DMS 273 treated with DMSO at 0.1 percent for 48 hours (cell line): ENCODE data around the gene GMFB.
"Not testable (repeated sequence)": the region's sequence is repeated elsewhere in the genome, so short reads cannot be mapped to it uniquely, and the experiment has no call there.

Experiments
- DNase-seq: peaks from one replicate; lab custom pipeline; 2025; lab: John Stamatoyannopoulos, UW

GMFB gene

GRCh38 chr14:54458536-54458935 lies 30.2 kb downstream of the GMFB start:
- not testable (repeated sequence) for DNase-seq

- no peak for DNase-seq
Observed at GRCh38 chr14:54457609-54457996, 31.2 kb downstream of the GMFB start.

GRCh38 chr14:54456820-54457608 lies 31.8 kb downstream of the GMFB start:
- DNase-seq, result not testable (repeated sequence)

- no peak for DNase-seq
Observed at GRCh38 chr14:54455363-54455762, 33.4 kb downstream of the GMFB start.

- DNase-seq, result not testable (repeated sequence)
Observed at GRCh38 chr14:54453990-54454389, 34.8 kb downstream of the GMFB start.

- DNase-seq, result no peak
Observed at GRCh38 chr14:54453252-54453651, 35.5 kb downstream of the GMFB start.

GRCh38 chr14:54451961-54452360 lies 36.8 kb downstream of the GMFB start:
- no peak for DNase-seq

GRCh38 chr14:54451121-54451601 lies 37.6 kb downstream of the GMFB start:
- DNase-seq, result no peak

GRCh38 chr14:54450535-54450934 lies 38.2 kb downstream of the GMFB start:
- DNase-seq, result no peak

- DNase-seq, result no peak
Observed at GRCh38 chr14:54447231-54447692, 41.5 kb downstream of the GMFB start.

- DNase-seq, result peak; percentile 36
Observed at GRCh38 chr14:54446161-54446693, 42.6 kb downstream of the GMFB start.

GRCh38 chr14:54444681-54445080 lies 44.1 kb downstream of the GMFB start:
- no peak for DNase-seq

- no peak for DNase-seq
Observed at GRCh38 chr14:54443981-54444380, 44.8 kb downstream of the GMFB start.

- not testable (repeated sequence) for DNase-seq
Observed at GRCh38 chr14:54442961-54443360, 45.8 kb downstream of the GMFB start.

- peak; percentile 73 for DNase-seq
Observed at GRCh38 chr14:54440873-54441868, 47.6 kb downstream of the GMFB start, which contains the start of gene CNIH1. TSS of gene CNIH1 (minus strand) at chr14:54441374. CDS start at chr14:54441327, 47 bp downstream.

GRCh38 chr14:54440476-54440872 lies 48.3 kb downstream of the GMFB start:
- DNase-seq, result no peak

GRCh38 chr14:54440037-54440436 lies 48.7 kb downstream of the GMFB start:
- DNase-seq, result no peak

- DNase-seq, result no peak
Observed at GRCh38 chr14:54438703-54439102, 50.1 kb downstream of the GMFB start.

- DNase-seq, result not testable (repeated sequence)
Observed at GRCh38 chr14:54437954-54438353, 50.8 kb downstream of the GMFB start.

GRCh38 chr14:54435500-54435981 lies 53.2 kb downstream of the GMFB start:
- no peak for DNase-seq

GRCh38 chr14:54428527-54428926 lies 60.3 kb downstream of the GMFB start:
- DNase-seq, result no peak

GRCh38 chr14:54427871-54428270 lies 60.9 kb downstream of the GMFB start:
- DNase-seq, result no peak
